SU-DHL-6 (cell line): ENCODE results near the gene ZFYVE19.

Experiments
- H2AFZ ChIP-seq: fragments of 200-600 bp; sonication (generic); 2 replicates; pipeline ENCODE4 v1.6.1; 2014; ENCODE audit warnings: low read depth, mild to moderate bottlenecking, moderate library complexity, mixed read lengths, antibody characterized with exemption, low read length; ENCODE audit not compliant: severe bottlenecking
- H3F3A ChIP-seq: fragments of 200-600 bp; shearing (Covaris generic); 2 replicates; pipeline ENCODE4 v1.6.0; 2016; ENCODE audit warnings: antibody characterized with exemption, mild to moderate bottlenecking; ENCODE audit not compliant: insufficient read depth
- H3K27ac ChIP-seq: fragments of 200-600 bp; sonication (generic); 2 replicates; pipeline ENCODE4 v1.5.1; 2016; ENCODE audit warnings: low read depth, mild to moderate bottlenecking, low read length, moderate library complexity, mixed read lengths
- H3K27me3 ChIP-seq: fragments of 200-600 bp; sonication (generic), shearing (Covaris generic); 2 replicates; pipeline ENCODE4 v1.6.0; 2014; ENCODE audit warnings: mild to moderate bottlenecking, low read length
- H3K36me3 ChIP-seq: fragments of 200-600 bp; sonication (generic); 2 replicates; pipeline ENCODE4 v1.6.1; 2014; ENCODE audit warnings: mild to moderate bottlenecking, low read length, mixed read lengths
- H3K4me2 ChIP-seq: fragments of 300-600, 200-600 bp; shearing (Covaris generic), sonication (generic); 2 replicates; pipeline ENCODE4 v1.6.0; 2014; ENCODE audit warnings: low read length, low read depth, mild to moderate bottlenecking; ENCODE audit not compliant: poor library complexity, severe bottlenecking
- H3K4me3 ChIP-seq: fragments of 200-600 bp; sonication (generic); 2 replicates; pipeline ENCODE4 v1.5.1; 2014; ENCODE audit warnings: antibody characterized with exemption, low read length, mild to moderate bottlenecking, mixed read lengths; ENCODE audit not compliant: insufficient read depth, poor library complexity, severe bottlenecking
- H3K79me2 ChIP-seq: fragments of 200-600 bp; sonication (generic); 2 replicates; pipeline ENCODE4 v1.6.1; 2014; ENCODE audit warnings: mild to moderate bottlenecking, low read length, moderate library complexity; ENCODE audit not compliant: insufficient read depth
- H3K9ac ChIP-seq: fragments of 200-600 bp; sonication (generic); 2 replicates; pipeline ENCODE4 v1.7.0; 2014; ENCODE audit warnings: mild to moderate bottlenecking, low read length
- H3K9me2 ChIP-seq: fragments of 200-600 bp; sonication (generic); replicated peaks from 2 replicates; pipeline ENCODE4 v1.6.1; 2014; ENCODE audit warnings: low read length; ENCODE audit not compliant: insufficient read depth
- H3K9me3 ChIP-seq: fragments of 200-600 bp; sonication (generic); 2 replicates; pipeline ENCODE4 v1.6.1; 2014; ENCODE audit warnings: low read length, mixed read lengths; ENCODE audit not compliant: insufficient read depth
- H4K20me1 ChIP-seq: fragments of 200-600 bp; sonication (generic); 2 replicates; pipeline ENCODE4 v1.6.1; 2014; ENCODE audit warnings: low read depth, mild to moderate bottlenecking, antibody characterized with exemption, low read length, moderate library complexity, mixed read lengths
- EZH2phosphoT487 ChIP-seq: fragments of 200-600 bp; sonication (generic), shearing (Covaris generic); conservative IDR thresholded peaks from 2 replicates; pipeline ENCODE4 v1.6.1; 2018; ENCODE audit warnings: mild to moderate bottlenecking, antibody characterized with exemption, low read length, moderate library complexity, mixed read lengths
- TF ChIP-seq, protein P1 (sequence below): fragments of 200-600 bp; sonication (generic); IDR thresholded peaks from one replicate; pipeline ENCODE4 v1.5.1; 2017; ENCODE audit warnings: antibody characterized with exemption, mild to moderate bottlenecking, low read length, moderate library complexity; ENCODE audit not compliant: insufficient read depth, poor library complexity, severe bottlenecking

ZFYVE19 gene

DNA sequence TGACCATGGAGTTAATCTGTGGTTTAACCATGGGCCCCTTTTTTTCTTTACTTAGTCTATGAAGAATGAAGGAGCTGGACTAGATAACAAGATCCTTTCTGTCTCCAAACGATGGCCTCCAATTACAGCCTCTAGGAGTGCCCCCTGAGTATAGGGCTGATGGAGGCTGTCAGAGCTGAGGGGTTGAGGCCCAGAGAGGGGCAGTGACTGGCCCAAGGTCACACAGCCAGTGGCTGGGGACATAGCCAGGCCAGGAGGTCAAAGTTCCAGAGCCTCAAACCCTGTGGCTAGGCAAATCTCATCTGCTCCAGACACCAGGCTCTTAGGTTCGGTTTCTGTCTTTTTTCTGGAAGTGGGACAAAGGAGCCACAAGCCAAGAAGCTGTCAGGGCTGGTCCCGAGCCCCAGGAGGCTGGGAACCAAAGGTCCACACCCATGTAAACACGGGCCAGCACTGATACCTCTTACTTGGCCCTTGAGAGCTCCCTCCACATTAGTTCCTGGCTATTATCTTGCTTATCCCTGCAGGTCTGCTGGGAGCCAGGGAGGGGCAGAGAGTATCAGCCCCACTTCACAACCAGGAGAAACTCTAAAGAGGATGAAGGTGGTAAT, 56.9 kb downstream of the ZFYVE19 start:
- no peaks in the 10 kb centered on the region for H3K9me2 ChIP-seq
- no peak overlapping the region for H2AFZ ChIP-seq
- no peak overlapping the region for H3K27ac ChIP-seq
- H3K9me3 ChIP-seq, result no peaks in the 10 kb centered on the region
- H3K9ac ChIP-seq, result no peak overlapping the region
- TF ChIP-seq EZH2phosphoT487, result no peak
- TF ChIP-seq, protein P1, sequence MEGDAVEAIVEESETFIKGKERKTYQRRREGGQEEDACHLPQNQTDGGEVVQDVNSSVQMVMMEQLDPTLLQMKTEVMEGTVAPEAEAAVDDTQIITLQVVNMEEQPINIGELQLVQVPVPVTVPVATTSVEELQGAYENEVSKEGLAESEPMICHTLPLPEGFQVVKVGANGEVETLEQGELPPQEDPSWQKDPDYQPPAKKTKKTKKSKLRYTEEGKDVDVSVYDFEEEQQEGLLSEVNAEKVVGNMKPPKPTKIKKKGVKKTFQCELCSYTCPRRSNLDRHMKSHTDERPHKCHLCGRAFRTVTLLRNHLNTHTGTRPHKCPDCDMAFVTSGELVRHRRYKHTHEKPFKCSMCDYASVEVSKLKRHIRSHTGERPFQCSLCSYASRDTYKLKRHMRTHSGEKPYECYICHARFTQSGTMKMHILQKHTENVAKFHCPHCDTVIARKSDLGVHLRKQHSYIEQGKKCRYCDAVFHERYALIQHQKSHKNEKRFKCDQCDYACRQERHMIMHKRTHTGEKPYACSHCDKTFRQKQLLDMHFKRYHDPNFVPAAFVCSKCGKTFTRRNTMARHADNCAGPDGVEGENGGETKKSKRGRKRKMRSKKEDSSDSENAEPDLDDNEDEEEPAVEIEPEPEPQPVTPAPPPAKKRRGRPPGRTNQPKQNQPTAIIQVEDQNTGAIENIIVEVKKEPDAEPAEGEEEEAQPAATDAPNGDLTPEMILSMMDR, result no peak
- no peaks in the 10 kb centered on the region for H3K79me2 ChIP-seq
- no peaks in the 10 kb centered on the region for H3F3A ChIP-seq
- H3K36me3 ChIP-seq, result no peaks in the 10 kb centered on the region
- no peak overlapping the region for H3K4me2 ChIP-seq
- no peak overlapping the region for H3K4me3 ChIP-seq
- no peaks in the 10 kb centered on the region for H3K27me3 ChIP-seq
- no peaks in the 10 kb centered on the region for H4K20me1 ChIP-seq
